H1 (cell line): ENCODE data around the gene STK33. TPM values are rescaled to one million over a fixed set of nuclear protein-coding genes. Genes with fewer than 3 reads are reported as not detected.

ENCODE experiments used
- CTCF ChIA-PET: fragments of 300-600 bp; sonication (Branson Sonifier 250); formaldehyde crosslinking; loops from one replicate; lab custom pipeline; 2021; ENCODE audit not compliant: partially characterized antibody; lab: Charles Lee
- POLR2A ChIA-PET: fragments of 300-600 bp; sonication (Branson Sonifier 250); formaldehyde crosslinking; loops from one replicate; lab custom pipeline; 2021; ENCODE audit warnings: inconsistent platforms; ENCODE audit not compliant: partially characterized antibody; lab: Charles Lee
- DNase-seq, 2 experiments: peaks; one replicate each; pipeline versions ENCODE4 v3.0.0 to v3.0.0-alpha.2; 2010 to 2022; ENCODE audit warnings: low spot score in 2 of 2, low read depth in 1 of 2, mixed read lengths in 1 of 2
- FAIRE-seq: peaks from 2 replicates; lab custom pipeline; 2011; peaks lifted over from hg19 to GRCh38; lab: Jason Lieb, UNC
- H2AFZ ChIP-seq: 2 replicates; pipeline ENCODE4 v1.8.1; 2012; ENCODE audit warnings: low read length, inconsistent platforms
- H2AK5ac ChIP-seq: 2 replicates; pipeline ENCODE4 v1.6.1; 2013; ENCODE audit warnings: low read depth, low read length
- H2BK120ac ChIP-seq: replicated peaks from 2 replicates; pipeline ENCODE3; 2013; ENCODE audit warnings: low read depth, low read length, inconsistent platforms
- H2BK12ac ChIP-seq: 2 replicates; pipeline ENCODE4 v1.6.1; 2013; ENCODE audit warnings: low read depth, low read length
- H2BK15ac ChIP-seq: 2 replicates; pipeline ENCODE4 v1.6.1; 2013; ENCODE audit warnings: low read length
- H2BK20ac ChIP-seq: 2 replicates; pipeline ENCODE4 v1.6.1; 2013; ENCODE audit warnings: low read length
- H2BK5ac ChIP-seq: 2 replicates; pipeline ENCODE4 v1.6.1; 2013; ENCODE audit warnings: low read depth, low read length
- H3K14ac ChIP-seq: 2 replicates; pipeline ENCODE4 v1.6.1; 2013; ENCODE audit warnings: inconsistent platforms; ENCODE audit not compliant: insufficient read length
- H3K18ac ChIP-seq: 2 replicates; pipeline ENCODE4 v1.6.1; 2013; ENCODE audit warnings: low read length; ENCODE audit errors: extremely low read depth
- H3K23ac ChIP-seq: 2 replicates; pipeline ENCODE4 v1.6.1; 2013; ENCODE audit warnings: inconsistent platforms; ENCODE audit not compliant: insufficient read length
- H3K23me2 ChIP-seq: 2 replicates; pipeline ENCODE4 v1.6.1; 2013; ENCODE audit warnings: low read depth, low read length
- H3K27ac ChIP-seq: 2 replicates; pipeline ENCODE4 v1.6.1; 2011; ENCODE audit warnings: low read depth, low read length, inconsistent platforms
- H3K27me3 ChIP-seq, 4 experiments: replicated peaks in 1 of 4; 1 replicate in 1 of 4; 2 replicates in 3 of 4; pipeline versions ENCODE4 v1.6.1 to v1.8.1; 2011 to 2013; ENCODE audit warnings: low read length in 3 of 4, mild to moderate bottlenecking in 3 of 4, inconsistent platforms in 2 of 4, mixed read lengths in 2 of 4, moderate library complexity in 1 of 4; ENCODE audit not compliant: control insufficient read depth in 3 of 4, insufficient read depth in 3 of 4; ENCODE audit errors: extremely low read depth in 1 of 4
- H3K36me3 ChIP-seq, 4 experiments: 2 replicates each; pipeline versions ENCODE4 v1.6.1 to v1.8.1; 2011 to 2013; ENCODE audit warnings: mild to moderate bottlenecking in 4 of 4, low read length in 3 of 4, moderate library complexity in 2 of 4, control low read depth in 1 of 4, inconsistent platforms in 1 of 4; ENCODE audit not compliant: insufficient read depth in 4 of 4, control insufficient read depth in 2 of 4
- H3K4ac ChIP-seq: replicated peaks from 2 replicates; pipeline ENCODE3; 2013; ENCODE audit warnings: low read length, low read depth, mixed read lengths, inconsistent platforms; ENCODE audit not compliant: insufficient read length
- H3K4me1 ChIP-seq, 4 experiments: replicated peaks in 1 of 4; 1 replicate in 1 of 4; 2 replicates in 3 of 4; pipeline versions ENCODE4 v1.6.1 to v1.8.1; 2011 to 2013; ENCODE audit warnings: low read length in 3 of 4, inconsistent platforms in 2 of 4, mixed read lengths in 1 of 4; ENCODE audit not compliant: insufficient read depth in 4 of 4, control insufficient read depth in 3 of 4
- H3K4me2 ChIP-seq, 2 experiments: 2 replicates each; pipeline versions ENCODE4 v1.6.1 to v1.8.1; 2011 to 2013; ENCODE audit warnings: low read depth in 2 of 2, low read length in 2 of 2, control low read depth in 1 of 2, inconsistent platforms in 1 of 2, mild to moderate bottlenecking in 1 of 2; ENCODE audit not compliant: insufficient read depth in 1 of 2
- H3K4me3 ChIP-seq, 4 experiments: fragments of 200-600, 300-600 bp in 1 of 4; sonication (generic), shearing (Covaris generic), sonication (Bioruptor Twin) in 1 of 4; 2 replicates each; pipeline versions ENCODE4 v1.5.1 to v1.8.1; 2011 to 2016; ENCODE audit warnings: low read length in 4 of 4, low read depth in 3 of 4, control low read depth in 2 of 4, inconsistent platforms in 2 of 4, mild to moderate bottlenecking in 2 of 4, mixed read lengths in 1 of 4, moderate library complexity in 1 of 4; ENCODE audit not compliant: insufficient read depth in 2 of 4; ENCODE audit errors: extremely low read depth in 1 of 4
- H3K56ac ChIP-seq: replicated peaks from 2 replicates; pipeline ENCODE3; 2013; ENCODE audit warnings: low read depth, mild to moderate bottlenecking, mixed read lengths, low read length, inconsistent platforms; ENCODE audit not compliant: insufficient read length
- H3K79me1 ChIP-seq: 2 replicates; pipeline ENCODE4 v1.6.1; 2013; ENCODE audit warnings: low read depth, low read length, control low read depth
- H3K79me2 ChIP-seq, 2 experiments: 2 replicates each; pipeline versions ENCODE4 v1.6.1 to v1.8.1; 2012 to 2013; ENCODE audit warnings: low read length in 2 of 2, mild to moderate bottlenecking in 2 of 2, inconsistent platforms in 1 of 2; ENCODE audit not compliant: insufficient read depth in 2 of 2, control insufficient read depth in 1 of 2
- H3K9ac ChIP-seq, 4 experiments: replicated peaks in 1 of 4; 1 replicate in 1 of 4; 2 replicates in 3 of 4; pipeline versions ENCODE4 v1.6.1 to v1.8.1; 2011 to 2013; ENCODE audit warnings: low read depth in 3 of 4, low read length in 3 of 4, control low read depth in 2 of 4, mild to moderate bottlenecking in 2 of 4, moderate library complexity in 2 of 4, inconsistent platforms in 1 of 4; ENCODE audit errors: extremely low read depth in 1 of 4
- H3K9me3 ChIP-seq, 2 experiments: 2 replicates each; pipeline versions ENCODE4 v1.6.1 to v1.8.1; 2012 to 2013; ENCODE audit warnings: mild to moderate bottlenecking in 2 of 2, moderate library complexity in 2 of 2, control low read depth in 1 of 2, inconsistent platforms in 1 of 2, low read depth in 1 of 2, low read length in 1 of 2, mixed read lengths in 1 of 2; ENCODE audit not compliant: insufficient read depth in 2 of 2
- H4K20me1 ChIP-seq, 2 experiments: replicated peaks in 1 of 2; 2 replicates each; pipeline versions ENCODE3 to v1.8.1; 2011 to 2013; ENCODE audit warnings: inconsistent platforms in 2 of 2, low read length in 2 of 2, mild to moderate bottlenecking in 1 of 2; ENCODE audit not compliant: insufficient read depth in 2 of 2, control insufficient read depth in 1 of 2
- H4K5ac ChIP-seq: 2 replicates; pipeline ENCODE4 v1.6.1; 2013; ENCODE audit warnings: low read length, low read depth, mixed read lengths, inconsistent platforms; ENCODE audit not compliant: insufficient read length
- H4K8ac ChIP-seq: 2 replicates; pipeline ENCODE4 v1.8.0; 2013; ENCODE audit warnings: mild to moderate bottlenecking, moderate library complexity, low read length, inconsistent platforms; ENCODE audit not compliant: insufficient read depth; ENCODE audit errors: extremely low read depth
- H4K91ac ChIP-seq: replicated peaks from 2 replicates; pipeline ENCODE3; 2013; ENCODE audit warnings: low read length, mixed read lengths, inconsistent platforms; ENCODE audit not compliant: insufficient read length
- BCL11A ChIP-seq, 2 experiments: IDR thresholded peaks; one replicate each; pipeline ENCODE4 v1.6.1; 2011; ENCODE audit warnings: low read depth in 2 of 2, low read length in 2 of 2, mild to moderate bottlenecking in 2 of 2
- CBX5 ChIP-seq: fragments of 300-800, 300-1000 bp; sonication (generic); IDR thresholded peaks from 2 replicates; pipeline ENCODE4 v1.7.1; 2016; ENCODE audit warnings: antibody characterized with exemption, low read length, low read depth
- CBX8 ChIP-seq: fragments of 300-800, 300-1000 bp; sonication (generic); IDR thresholded peaks from 2 replicates; pipeline ENCODE4 v1.7.1; 2016; ENCODE audit warnings: low read depth, low read length, borderline replicate concordance
- EP300 ChIP-seq, 2 experiments: IDR thresholded peaks; 1 replicate in 1 of 2; 2 replicates in 1 of 2; pipeline ENCODE4 v1.6.1; 2011 to 2012; ENCODE audit warnings: low read depth in 2 of 2, low read length in 2 of 2, mild to moderate bottlenecking in 2 of 2, borderline replicate concordance in 1 of 2, inconsistent platforms in 1 of 2, moderate library complexity in 1 of 2
- GABPA ChIP-seq: IDR thresholded peaks from 2 replicates; pipeline ENCODE4 v1.6.1; 2011; ENCODE audit warnings: mild to moderate bottlenecking, low read length, moderate library complexity, borderline replicate concordance; ENCODE audit not compliant: insufficient read depth
- MAX ChIP-seq: IDR thresholded peaks from 2 replicates; pipeline ENCODE4 v1.6.1; 2012; ENCODE audit warnings: inconsistent platforms
- NRF1 ChIP-seq: IDR thresholded peaks from 2 replicates; pipeline ENCODE4 v1.6.1; 2011; ENCODE audit warnings: mild to moderate bottlenecking, low read depth, low read length, improper control_type of control experiment
- POU5F1 ChIP-seq: IDR thresholded peaks from 2 replicates; pipeline ENCODE4 v1.6.1; 2011; ENCODE audit warnings: low read depth, mild to moderate bottlenecking, low read length, moderate library complexity
- RBBP5 ChIP-seq: IDR thresholded peaks from 2 replicates; pipeline ENCODE4 v1.7.1; 2012; ENCODE audit warnings: low read depth, mild to moderate bottlenecking, inconsistent platforms, low read length, moderate library complexity, borderline replicate concordance
- RFX5 ChIP-seq: IDR thresholded peaks from 2 replicates; pipeline ENCODE4 v1.6.1; 2011; ENCODE audit warnings: low read depth, low read length, improper control_type of control experiment, borderline replicate concordance
- SIN3A ChIP-seq, 2 experiments: IDR thresholded peaks in 1 of 2; conservative IDR thresholded peaks in 1 of 2; 2 replicates each; pipeline ENCODE4 v1.6.1; 2011 to 2012; ENCODE audit warnings: low read length in 2 of 2, improper control_type of control experiment in 1 of 2, low read depth in 1 of 2, mild to moderate bottlenecking in 1 of 2
- SP1 ChIP-seq: IDR thresholded peaks from 2 replicates; pipeline ENCODE4 v1.6.1; 2011; ENCODE audit warnings: low read depth, low read length
- WGBS, 2 experiments: shearing (Covaris generic) in 1 of 2; methylation state at CpG; one replicate each; pipeline versions ENCODE4 v1.1.6 to v1.1.7; 2013 to 2015; ENCODE audit warnings: low lambda C conversion rate in 2 of 2, mixed read lengths in 2 of 2, inconsistent platforms in 1 of 2, low coverage in 1 of 2, missing lambda C conversion rate in 1 of 2; ENCODE audit not compliant: insufficient replicate concordance in 2 of 2, insufficient coverage in 1 of 2, insufficient read length in 1 of 2; ENCODE audit errors: extremely low coverage in 1 of 2, missing lambda C conversion rate in 1 of 2; 5-methylcytosine and 5-hydroxymethylcytosine counted together
- polyA plus RNA-seq, 7 experiments: library from polyadenylated mRNA; depleted of rRNA in 3 of 7; stranded (reverse) in 5 of 7; unstranded in 2 of 7; fragments of >200 nt in 5 of 7; fragments of 200-250 nt in 2 of 7; gene quantifications; 1 replicate in 5 of 7; 2 replicates in 1 of 7; 4 replicates in 1 of 7; pipeline versions ENCODE4 v1.2.1 to v1.2.3, GENCODE V29; 2011 to 2013; ENCODE audit warnings: missing spikeins in 2 of 7, mixed read lengths in 2 of 7
- total RNA-seq: library from RNA; stranded (reverse); fragmentation: NEBNext Ultra II Directional; extraction: Animal tissue kit (Norgen Biotek cat#: 25700); gene quantifications from 2 replicates; pipeline ENCODE4 v1.2.1, GENCODE V29; 2021

Gene STK33
- total and polyA plus RNA-seq, 2 of the 8 experiments (the other 6 are each of a cell fraction or from before 2014, with no cell fraction given): 8.8 to 25.1 TPM

- no peak overlapping the region for H4K91ac ChIP-seq
- FAIRE-seq (no peak), DNase-seq (no peak)
- H2AFZ ChIP-seq: no peak overlapping the region
- H2AK5ac ChIP-seq: no peak overlapping the region
- no peak overlapping the region for H3K4me3 ChIP-seq
- WGBS, 2 experiments: 87% methylated on average over 5 of the region's 5 CpGs; no CpG with 5 or more reads in 1 of the 2 experiments
- TF ChIP-seq CBX8 (no peak), RFX5 (no peak), GABPA (no peak), RBBP5 (no peak), POU5F1 (no peak), CBX5 (no peak), SP1 (no peak), MAX (no peak), SIN3A (conservative IDR thresholded peaks at IDR 0.05 in 1 of 2, IDR thresholded peaks at IDR 0.05 in 1 of 2; ENCODE audit: low read depth in 1 of 2, low read length in 2 of 2) (no peak), EP300 (IDR thresholded peaks at IDR 0.05; ENCODE audit: borderline replicate concordance in 1 of 2, low read depth in 2 of 2, low read length in 2 of 2) (no peak), BCL11A (IDR thresholded peaks at IDR 0.05; ENCODE audit: low read depth in 2 of 2, low read length in 2 of 2) (no peak), NRF1 (no peak)
- H2BK120ac ChIP-seq: no peak overlapping the region
- no peak overlapping the region for H3K4ac ChIP-seq
- H3K4me2 ChIP-seq: no peak overlapping the region
- no peak overlapping the region for H3K9ac ChIP-seq
- no peak overlapping the region for H2BK15ac ChIP-seq
- H3K27ac ChIP-seq: no peak overlapping the region
- H3K79me2 ChIP-seq: no peaks in the 10 kb centered on the region
- no peak overlapping the region for H3K56ac ChIP-seq
- no peaks in the 10 kb centered on the region for H3K9me3 ChIP-seq
- no peak overlapping the region for H3K14ac ChIP-seq
- H2BK5ac ChIP-seq: no peak overlapping the region
- no peak overlapping the region for H3K23ac ChIP-seq
- CTCF ChIA-PET: interaction anchor here (0.5 to 2.9 kb wide), 12 partner anchors 8 to 558 kb away, joined by 3 to 12 read pairs (median 4); no protein-coding TSS in a partner anchor
- H4K20me1 ChIP-seq: no peaks in the 10 kb centered on the region
- H3K23me2 ChIP-seq: no peaks in the 10 kb centered on the region
- POLR2A ChIA-PET: interaction anchor here (0.9 to 2.4 kb wide), 5 partner anchors 9 to 75 kb away, joined by 3 to 13 read pairs (median 4); partner anchors contain the start of genes RPL27A and TRIM66
- H2BK20ac ChIP-seq: no peak overlapping the region
- H3K36me3 ChIP-seq: peaks cover 0 to 5% (median 0%) of the 10 kb centered on the region in 4 experiments; a peak in 1 of 8 replicates
- H2BK12ac ChIP-seq: no peak overlapping the region
- no peaks in the 10 kb centered on the region for H3K27me3 ChIP-seq
- H3K4me1 ChIP-seq: no peaks in the 10 kb centered on the region
- no peaks in the 10 kb centered on the region for H3K79me1 ChIP-seq
- no peak overlapping the region for H4K8ac ChIP-seq
- no peak overlapping the region for H4K5ac ChIP-seq
- no peak overlapping the region for H3K18ac ChIP-seq
Measured at GRCh38 chr11:8612522-8612921, 18.5 kb upstream of the STK33 start.
